Activated CD8-positive, alpha-beta memory T cell treated with anti-CD3 and anti-CD28 coated beads for 36 hours (primary cell): Measurements from ENCODE around the gene ACSF2. TPM values are rescaled to one million over a fixed set of nuclear protein-coding genes. Genes with fewer than 3 reads are reported as not detected.
"Not testable (repeated sequence)": the region's sequence is repeated elsewhere in the genome, so short reads cannot be mapped to it uniquely, and the experiment has no call there.

Experiments used
- CTCF ChIA-PET: fragments of 350-600 bp; sonication (Branson Sonifier 250); formaldehyde crosslinking; loops from one replicate; lab custom pipeline; 2021; ENCODE audit warnings: antibody characterized with exemption; lab: Charles Lee
- POLR2A ChIA-PET: fragments of 350-600 bp; sonication (Branson Sonifier 250); formaldehyde crosslinking; loops from one replicate; lab custom pipeline; 2021; ENCODE audit warnings: antibody characterized with exemption; lab: Charles Lee
- total RNA-seq, 2 experiments: library from RNA; stranded (reverse); gene quantifications; one replicate each; pipeline ENCODE4 v1.2.3, GENCODE V29; 2021

Gene ACSF2
- total RNA-seq, 2 experiments from 2014 or later, result 11.3 to 14.1 TPM

DNA sequence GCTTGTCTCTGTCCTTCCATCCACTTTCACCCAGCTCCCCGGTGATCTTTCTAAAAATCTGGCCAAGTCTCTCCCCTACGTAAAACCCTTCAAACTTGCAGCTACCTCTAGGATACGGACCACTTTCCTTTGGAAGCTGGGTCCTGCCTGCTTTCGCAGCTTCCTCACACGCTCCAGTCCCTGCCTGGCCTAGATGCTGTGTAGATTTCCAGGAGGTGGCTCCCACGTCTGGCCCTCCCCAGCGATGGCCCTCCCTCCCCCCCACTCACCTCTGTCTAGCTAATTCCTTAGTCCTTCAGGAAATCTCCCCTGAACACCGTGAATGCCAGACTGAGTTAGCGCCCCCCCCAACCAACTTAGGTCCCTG lies 28.1 kb upstream of the ACSF2 start:
- POLR2A ChIA-PET, result interaction anchor here (0.6 to 3.0 kb wide), 8 partner anchors 9 to 81 kb away, joined by 3 to 17 read pairs (median 4); partner anchors contain the start of genes ACSF2, RSAD1 and XYLT2
- CTCF ChIA-PET, result interaction anchor here (0.5 to 2.8 kb wide), 23 partner anchors 9 to 314 kb away, joined by 3 to 21 read pairs (median 4); partner anchors contain the start of genes COL1A1, EME1, MRPL27 and PDK2

- POLR2A ChIA-PET, result interaction anchor here (0.6 to 3.0 kb wide), 2 partner anchors 52 to 80 kb away, joined by 3 to 17 read pairs; partner anchors contain the start of gene XYLT2
Measured at GRCh38 chr17:50398672-50399071, 27.3 kb upstream of the ACSF2 start.

DNA sequence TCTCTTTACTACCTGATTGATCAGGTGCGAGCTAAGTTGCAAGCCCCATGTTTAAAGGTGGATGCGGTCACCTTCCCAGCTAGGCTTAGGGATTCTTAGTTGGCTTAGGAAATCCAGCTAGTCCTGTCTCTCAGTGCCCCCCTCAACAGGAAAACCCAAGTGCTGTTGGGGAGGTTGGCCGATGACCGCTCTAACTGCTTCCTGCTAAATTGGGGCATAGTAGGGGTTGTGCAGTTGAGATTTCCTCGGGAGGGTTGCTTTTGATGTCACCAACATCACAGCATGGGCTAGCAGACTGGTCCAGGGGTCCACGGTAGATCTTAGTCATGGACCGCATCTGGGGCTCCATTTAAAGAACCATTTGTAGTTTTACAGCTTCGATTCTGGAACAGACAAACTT lies 26.4 kb upstream of the ACSF2 start:
- POLR2A ChIA-PET, result interaction anchor here (0.6 kb wide), 1 partner anchor 320 kb away, joined by 3 read pairs; the partner anchor contains the start of gene LUC7L3

More at GRCh38 chr17:50398672-50399071, 27.3 kb upstream of the ACSF2 start:
- CTCF ChIA-PET, result interaction anchor here (2.0 to 2.8 kb wide), 2 partner anchors 8 to 80 kb away, joined by 4 to 18 read pairs; partner anchors contain the start of gene RSAD1

DNA sequence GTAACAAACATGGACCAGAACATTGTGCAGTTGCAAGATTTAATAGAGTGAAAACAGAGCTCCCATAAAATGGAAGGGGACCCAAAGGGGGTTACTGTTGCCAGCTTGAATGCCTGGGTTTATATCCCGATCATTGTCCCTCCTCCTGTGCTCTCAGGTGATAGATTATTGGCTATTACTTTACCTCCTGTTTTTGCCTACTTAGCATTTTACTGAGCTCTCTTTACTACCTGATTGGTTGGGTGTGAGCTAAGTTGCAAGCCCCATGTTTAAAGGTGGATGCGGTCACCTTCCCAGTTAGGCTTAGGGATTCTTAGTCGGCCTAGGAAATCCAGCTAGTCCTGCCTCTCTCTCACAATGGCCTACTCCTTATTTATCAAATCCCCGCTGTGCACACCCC lies 20.7 kb upstream of the ACSF2 start:
- POLR2A ChIA-PET, CTCF ChIA-PET: not testable (repeated sequence)

More for the DNA sequence above, 26.4 kb upstream of the ACSF2 start:
- CTCF ChIA-PET, result not testable (repeated sequence)

DNA sequence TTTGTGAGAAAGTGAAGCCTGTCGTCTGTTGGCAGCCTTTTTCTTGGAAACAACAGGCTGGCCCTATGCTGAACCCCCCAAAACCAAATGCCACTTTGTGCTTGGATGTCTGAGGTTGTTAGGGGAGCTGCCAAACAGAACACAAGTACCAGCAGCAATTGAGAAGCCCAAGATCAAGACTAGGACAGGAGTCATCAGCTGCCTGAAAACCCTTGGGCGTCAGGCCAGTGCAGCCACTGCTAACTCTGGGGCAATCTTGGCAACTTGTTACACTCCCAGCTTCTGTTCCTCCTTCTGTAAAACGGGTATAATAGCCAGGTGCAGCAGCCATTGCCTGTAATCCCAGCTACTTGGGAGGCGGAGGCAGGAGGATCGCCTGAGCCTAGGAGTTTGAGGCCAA lies 19.4 kb upstream of the ACSF2 start:
- CTCF ChIA-PET, result interaction anchor here (2.8 kb wide), 1 partner anchor 9 kb away, joined by 18 read pairs; the partner anchor contains the start of gene LRRC59
- POLR2A ChIA-PET, result no interaction called here

DNA sequence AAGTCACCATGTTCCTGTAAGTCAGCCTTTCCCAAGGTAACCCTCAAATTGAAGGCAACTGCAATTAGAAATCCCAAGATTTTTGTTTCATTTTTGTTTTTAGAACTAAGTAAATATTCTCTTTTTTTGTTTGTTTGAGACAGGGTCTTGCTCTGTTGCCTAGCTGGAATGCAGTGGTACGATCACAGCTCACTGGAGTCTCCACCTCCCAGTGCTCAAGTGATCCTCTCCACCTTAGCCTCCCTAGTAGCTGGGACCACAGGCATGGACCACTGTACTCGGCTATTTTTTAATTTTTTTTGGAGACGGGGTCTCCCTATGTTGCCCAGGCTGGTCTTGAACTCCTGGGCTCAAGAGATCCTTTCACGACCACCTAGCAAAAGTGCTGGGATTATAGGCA lies 18.1 kb upstream of the ACSF2 start:
- ChIA-PET POLR2A (no interaction called here), CTCF (interaction anchor here (2.8 kb wide), 1 partner anchor 10 kb away, joined by 18 read pairs; the partner anchor contains the start of gene LRRC59)

DNA sequence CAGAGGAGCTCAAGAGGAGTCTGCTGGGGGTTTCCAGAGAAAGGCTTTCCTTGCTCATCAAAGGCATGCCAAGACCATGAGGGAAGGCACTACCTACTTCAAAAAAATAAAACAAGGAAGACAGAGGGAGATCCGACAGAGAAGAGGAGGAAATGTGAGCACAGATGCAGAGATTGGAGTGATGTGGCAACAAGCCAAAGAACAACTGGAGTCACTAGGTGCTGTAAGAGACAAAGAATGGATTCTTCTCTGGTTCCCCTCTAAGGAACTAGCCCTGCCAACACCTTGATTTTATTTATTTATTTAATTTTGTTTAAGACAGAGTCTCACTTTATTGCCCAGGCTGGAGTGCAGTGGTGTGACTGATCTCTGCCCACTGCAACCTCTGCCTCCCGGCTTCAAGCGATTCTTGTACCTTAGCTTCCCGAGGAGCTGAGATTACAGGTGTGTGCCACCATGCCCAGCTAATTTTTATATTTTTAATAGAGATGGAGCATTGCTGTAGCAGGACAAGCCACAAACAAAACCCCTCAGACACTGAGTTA lies 13.8 kb upstream of the ACSF2 start:
- POLR2A ChIA-PET, result no interaction called here
- CTCF ChIA-PET, result interaction anchor here (0.9 kb wide), 1 partner anchor 15 kb away, joined by 3 read pairs; the partner anchor contains the start of gene LRRC59

- ChIA-PET POLR2A (no interaction called here), CTCF (no interaction called here)
Measured at GRCh38 chr17:50414808-50415207, 11.2 kb upstream of the ACSF2 start.

GRCh38 chr17:50419577-50419976 lies 6.4 kb upstream of the ACSF2 start:
- POLR2A ChIA-PET, result not testable (repeated sequence)
- CTCF ChIA-PET, result interaction anchor here (2.0 kb wide), 1 partner anchor 22 kb away, joined by 6 read pairs; the partner anchor contains the start of gene LRRC59

DNA sequence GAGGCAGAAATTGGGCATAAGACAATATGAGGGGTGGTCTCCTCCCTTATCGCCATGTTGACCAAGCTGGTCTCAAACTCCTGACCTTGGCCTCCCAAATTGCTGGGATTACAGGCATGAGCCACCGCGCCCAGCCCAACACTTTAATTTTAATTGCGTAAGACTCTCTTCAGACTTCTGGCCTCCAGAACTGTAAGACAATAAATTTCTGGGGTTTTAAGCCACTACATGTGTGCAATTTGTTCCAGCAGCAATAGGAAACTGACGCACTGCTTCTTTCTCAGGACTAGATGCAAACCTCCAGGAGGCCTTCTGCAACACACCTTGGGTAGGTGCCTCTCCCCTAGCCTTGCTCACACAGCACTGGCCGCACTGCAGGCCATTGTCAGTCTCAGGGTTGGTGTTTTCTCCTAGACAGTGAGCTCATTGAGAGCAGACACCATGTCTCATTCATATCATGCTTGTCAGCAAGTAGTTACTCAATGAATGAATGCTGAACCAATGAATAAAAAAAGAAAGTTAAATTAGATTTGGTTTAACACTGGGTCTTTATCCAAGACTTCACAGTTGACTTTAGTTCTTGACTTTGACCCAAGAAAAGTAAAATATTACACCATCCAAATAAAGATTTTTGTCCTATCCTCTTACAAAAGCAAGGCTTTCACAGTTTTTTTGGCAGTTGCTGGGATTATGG lies 5.5 kb upstream of the ACSF2 start:
- ChIA-PET CTCF (interaction anchor here (0.6 to 2.0 kb wide), 2 partner anchors 23 to 1615 kb away, joined by 3 to 6 read pairs; partner anchors contain the start of gene LRRC59), POLR2A (no interaction called here)

GRCh38 chr17:50421308-50422051 lies 4.5 kb upstream of the ACSF2 start:
- CTCF ChIA-PET, result interaction anchor here (0.6 to 2.0 kb wide), 2 partner anchors 24 to 1616 kb away, joined by 3 to 6 read pairs; partner anchors contain the start of gene LRRC59
- POLR2A ChIA-PET, result interaction anchor here (1.3 kb wide), 1 partner anchor 25 kb away, joined by 12 read pairs; the partner anchor contains the start of gene LRRC59

GRCh38 chr17:50422738-50423137 lies 3.3 kb upstream of the ACSF2 start:
- CTCF ChIA-PET, result no interaction called here
- POLR2A ChIA-PET, result interaction anchor here (1.3 kb wide), 1 partner anchor 26 kb away, joined by 12 read pairs; the partner anchor contains the start of gene LRRC59

- CTCF ChIA-PET, result no interaction called here
- POLR2A ChIA-PET, result no interaction called here
Measured at GRCh38 chr17:50423553-50424159, 2.4 kb upstream of the ACSF2 start.

GRCh38 chr17:50424246-50424995 lies 1.6 kb upstream of the ACSF2 start:
- ChIA-PET POLR2A (interaction anchor here (1.5 kb wide), 1 partner anchor 27 kb away, joined by 3 read pairs; the partner anchor contains the start of gene LRRC59), CTCF (no interaction called here)

DNA sequence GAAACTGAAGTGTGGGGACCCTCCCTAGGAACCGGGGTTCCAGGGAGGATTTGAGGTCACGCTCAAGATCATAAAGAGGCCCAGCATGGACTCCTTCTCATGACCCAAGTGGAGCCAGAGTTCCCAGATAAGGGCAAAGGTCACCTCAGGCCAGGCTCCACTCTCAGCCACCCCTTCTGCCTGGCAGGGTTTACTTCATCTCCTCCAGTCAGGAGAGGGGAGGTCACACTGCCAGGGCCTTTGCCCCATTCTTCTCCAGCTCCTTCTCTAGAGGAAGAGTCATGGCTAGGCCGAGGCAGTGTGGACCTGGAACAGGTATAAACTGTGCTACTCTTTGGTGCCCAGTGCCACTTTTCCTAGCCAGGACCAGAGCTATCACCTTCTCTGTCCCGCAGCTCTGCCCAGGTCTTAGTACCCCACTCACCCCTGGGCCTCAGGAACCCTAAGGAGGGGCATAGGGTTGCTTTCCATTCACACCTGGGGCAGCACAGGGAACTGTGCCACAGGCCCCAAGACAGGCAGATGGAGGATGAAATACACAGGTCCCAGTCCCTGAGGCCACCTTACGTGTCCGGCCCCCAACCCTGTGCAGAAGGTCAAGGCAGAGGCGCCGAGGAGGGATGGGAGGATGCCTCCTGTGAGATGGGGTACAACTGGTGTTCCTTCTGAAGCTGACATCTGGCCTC lies 879 bp upstream of the ACSF2 start:
- ChIA-PET POLR2A (interaction anchor here (0.6 to 1.5 kb wide), 3 partner anchors 28 to 264 kb away, joined by 3 read pairs; partner anchors contain the start of gene LRRC59), CTCF (interaction anchor here (0.5 kb wide), 1 partner anchor 1394 kb away, joined by 3 read pairs; no protein-coding TSS in a partner anchor)

DNA sequence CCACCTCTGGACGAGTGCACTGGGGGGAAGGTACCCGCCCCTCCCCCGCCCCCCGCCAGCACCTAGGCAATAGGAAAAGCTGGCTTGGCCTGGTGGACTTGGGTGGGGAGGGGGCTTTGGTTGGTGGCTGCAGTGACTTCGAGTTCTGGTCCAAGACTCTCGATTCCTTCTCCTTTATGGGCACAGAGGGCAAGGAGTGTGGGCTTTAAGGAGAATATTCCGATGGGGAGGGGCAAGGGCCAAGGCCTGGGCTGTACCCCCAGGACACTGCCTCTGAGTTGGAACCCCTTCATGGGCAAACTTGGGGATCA lies 409 bp downstream of the ACSF2 start:
- POLR2A ChIA-PET, result interaction anchor here (1.5 kb wide), 2 partner anchors 29 to 115 kb away, joined by 3 to 7 read pairs; partner anchors contain the start of gene LRRC59
- CTCF ChIA-PET, result interaction anchor here (2.0 kb wide), 1 partner anchor 29 kb away, joined by 8 read pairs; the partner anchor contains the start of gene LRRC59
